Measurements from ENCODE around the gene TMEM151A.
A peak's percentile ranks its signal among the peaks of the same experiment; 100 is the strongest.
"Not testable (repeated sequence)": the region's sequence is repeated elsewhere in the genome, so short reads cannot be mapped to it uniquely, and the experiment has no call there.

The TMEM151A gene

GRCh38 chr11:66248903-66249302 is 42.8 kb upstream of the TMEM151A start:
- Histone ChIP-seq H3K36me3 (peaks cover 0 to 58% (median 7%) of the 10 kb centered on the region in 3 donors), H3K9me3 (no peaks in the 10 kb centered on the region), H3K4me1 (no peaks in the 10 kb centered on the region), H3K27ac (no peak overlapping the region), H3K27me3 (no peaks in the 10 kb centered on the region), H3K4me3 (no peak overlapping the region)
- TF ChIP-seq CTCF (IDR thresholded peaks at IDR 0.05): no peak
- intact Hi-C loops (cut with DNase I; ENCODE audit: low total_unique reads): no loop called here
- no peak for DNase-seq

- Histone ChIP-seq H3K4me3 (no peak overlapping the region), H3K9me3 (no peaks in the 10 kb centered on the region), H3K27ac (no peak overlapping the region), H3K36me3 (peaks cover 0 to 29% (median under 1%) of the 10 kb centered on the region in 3 donors), H3K4me1 (peaks cover 0 to 5% (median under 1%) of the 10 kb centered on the region in 4 donors), H3K27me3 (no peaks in the 10 kb centered on the region)
- no peak for DNase-seq
- TF ChIP-seq CTCF (IDR thresholded peaks at IDR 0.05): no peak
- intact Hi-C loops (cut with DNase I; ENCODE audit: low total_unique reads): no loop called here
Observed at GRCh38 chr11:66251809-66252208, 39.9 kb upstream of the TMEM151A start.

GRCh38 chr11:66253081-66253480 is 38.6 kb upstream of the TMEM151A start:
- H3K4me1 ChIP-seq; intact Hi-C loops (cut with DNase I; ENCODE audit: low total_unique reads); DNase-seq; H3K27me3 ChIP-seq; H3K27ac ChIP-seq; H3K9me3 ChIP-seq; H3K4me3 ChIP-seq: not testable (repeated sequence)
- H3K36me3 ChIP-seq: peaks cover 0 to 22% (median 0%) of the 10 kb centered on the region in 3 donors

GRCh38 chr11:66258473-66258893 is 33.2 kb upstream of the TMEM151A start:
- no peak for TF ChIP-seq CTCF (IDR thresholded peaks at IDR 0.05)
- H3K27me3 ChIP-seq: no peaks in the 10 kb centered on the region
- no peak for DNase-seq
- H3K4me3 ChIP-seq: peak overlapping the region; percentile 91 to 99
- no peaks in the 10 kb centered on the region for H3K9me3 ChIP-seq
- peaks cover 0 to 23% (median 10%) of the 10 kb centered on the region in 4 donors for H3K4me1 ChIP-seq
- intact Hi-C loops (cut with DNase I; ENCODE audit: low total_unique reads): loop anchor here (2.0 kb wide), 1 partner anchor 36 kb away; no protein-coding TSS in a partner anchor
- H3K36me3 ChIP-seq: peaks cover 11 to 43% (median 21%) of the 10 kb centered on the region in 3 donors
- H3K27ac ChIP-seq: peak overlapping the region; percentile 78 to 91

GRCh38 chr11:66259225-66259624 is 32.5 kb upstream of the TMEM151A start:
- no peaks in the 10 kb centered on the region for H3K27me3 ChIP-seq
- TF ChIP-seq CTCF (IDR thresholded peaks at IDR 0.05): no peak
- no peak overlapping the region for H3K27ac ChIP-seq
- H3K4me3 ChIP-seq: no peak overlapping the region
- intact Hi-C loops (cut with DNase I; ENCODE audit: low total_unique reads): loop anchor here (2.0 kb wide), 1 partner anchor 36 kb away; no protein-coding TSS in a partner anchor
- peaks cover 0 to 23% (median 10%) of the 10 kb centered on the region in 4 donors for H3K4me1 ChIP-seq
- peaks cover 14 to 50% (median 28%) of the 10 kb centered on the region in 3 donors for H3K36me3 ChIP-seq
- no peaks in the 10 kb centered on the region for H3K9me3 ChIP-seq
- DNase-seq: no peak

- Histone ChIP-seq H3K4me3 (no peak overlapping the region), H3K27me3 (no peaks in the 10 kb centered on the region), H3K27ac (no peak overlapping the region), H3K36me3 (peaks cover 21 to 58% (median 35%) of the 10 kb centered on the region in 3 donors), H3K9me3 (no peaks in the 10 kb centered on the region), H3K4me1 (peaks cover 0 to 23% (median 10%) of the 10 kb centered on the region in 4 donors)
- intact Hi-C loops (cut with DNase I; ENCODE audit: low total_unique reads): loop anchor here (2.0 kb wide), 1 partner anchor 37 kb away; no protein-coding TSS in a partner anchor
- TF ChIP-seq CTCF (IDR thresholded peaks at IDR 0.05): no peak
- DNase-seq: no peak
Observed at GRCh38 chr11:66259956-66260355, 31.7 kb upstream of the TMEM151A start.

Data from tibial artery (tissue), 4 donors.